Measurements from ENCODE around the gene FAM200B. TPM values are rescaled to one million over a fixed set of nuclear protein-coding genes. Genes with fewer than 3 reads are reported as not detected.

FAM200B gene
- total RNA-seq, 2 donors from 2014 or later = 15.6 to 20.8 TPM

- Histone ChIP-seq H3K4me1 (peaks cover 18% of the 10 kb centered on the region), H3K9me3 (no peaks in the 10 kb centered on the region), H3K27me3 (no peaks in the 10 kb centered on the region), H3K4me3 (peak overlapping the region; percentile 56 to 75), H3K27ac (peak overlapping the region; percentile 88 to 96 (median 93)), H3K36me3 (replicated peaks in 1 of 2; ENCODE audit: insufficient read depth in 1 of 2, low read depth in 2 of 2) (peaks cover 0 to 3% of the 10 kb centered on the region in 2 donors)
- TF ChIP-seq, protein P1, sequence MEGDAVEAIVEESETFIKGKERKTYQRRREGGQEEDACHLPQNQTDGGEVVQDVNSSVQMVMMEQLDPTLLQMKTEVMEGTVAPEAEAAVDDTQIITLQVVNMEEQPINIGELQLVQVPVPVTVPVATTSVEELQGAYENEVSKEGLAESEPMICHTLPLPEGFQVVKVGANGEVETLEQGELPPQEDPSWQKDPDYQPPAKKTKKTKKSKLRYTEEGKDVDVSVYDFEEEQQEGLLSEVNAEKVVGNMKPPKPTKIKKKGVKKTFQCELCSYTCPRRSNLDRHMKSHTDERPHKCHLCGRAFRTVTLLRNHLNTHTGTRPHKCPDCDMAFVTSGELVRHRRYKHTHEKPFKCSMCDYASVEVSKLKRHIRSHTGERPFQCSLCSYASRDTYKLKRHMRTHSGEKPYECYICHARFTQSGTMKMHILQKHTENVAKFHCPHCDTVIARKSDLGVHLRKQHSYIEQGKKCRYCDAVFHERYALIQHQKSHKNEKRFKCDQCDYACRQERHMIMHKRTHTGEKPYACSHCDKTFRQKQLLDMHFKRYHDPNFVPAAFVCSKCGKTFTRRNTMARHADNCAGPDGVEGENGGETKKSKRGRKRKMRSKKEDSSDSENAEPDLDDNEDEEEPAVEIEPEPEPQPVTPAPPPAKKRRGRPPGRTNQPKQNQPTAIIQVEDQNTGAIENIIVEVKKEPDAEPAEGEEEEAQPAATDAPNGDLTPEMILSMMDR (IDR thresholded peaks at IDR 0.05) = no peak
- TF ChIP-seq POLR2A (IDR thresholded peaks at IDR 0.05) = no peak
- 33 to 46% methylated on average over 6 of the region's 6 CpGs for WGBS, 2 donors
- DNase-seq (no peak), ATAC-seq (no peak)
- intact Hi-C loops (cut with DNase I) = no loop called here
Measured at GRCh38 chr4:15682242-15683142, 865 bp downstream of the FAM200B start.

GRCh38 chr4:15683143-15683495, 1.5 kb downstream of the FAM200B start:
- WGBS, 2 donors = 80 to 88% methylated on average over 2 of the region's 2 CpGs
- H3K9me3 ChIP-seq = no peaks in the 10 kb centered on the region
- H3K4me1 ChIP-seq = peaks cover 14% of the 10 kb centered on the region
- no peak for ATAC-seq
- H3K27me3 ChIP-seq = no peaks in the 10 kb centered on the region
- H3K27ac ChIP-seq = no peak overlapping the region
- H3K36me3 ChIP-seq (replicated peaks in 1 of 2; ENCODE audit: insufficient read depth in 1 of 2, low read depth in 2 of 2) = peaks cover 0 to 3% of the 10 kb centered on the region in 2 donors
- intact Hi-C loops (cut with DNase I) = no loop called here
- TF ChIP-seq, protein P1 (IDR thresholded peaks at IDR 0.05) = no peak
- TF ChIP-seq POLR2A (IDR thresholded peaks at IDR 0.05) = no peak
- DNase-seq = no peak
- H3K4me3 ChIP-seq = no peak overlapping the region

DNA sequence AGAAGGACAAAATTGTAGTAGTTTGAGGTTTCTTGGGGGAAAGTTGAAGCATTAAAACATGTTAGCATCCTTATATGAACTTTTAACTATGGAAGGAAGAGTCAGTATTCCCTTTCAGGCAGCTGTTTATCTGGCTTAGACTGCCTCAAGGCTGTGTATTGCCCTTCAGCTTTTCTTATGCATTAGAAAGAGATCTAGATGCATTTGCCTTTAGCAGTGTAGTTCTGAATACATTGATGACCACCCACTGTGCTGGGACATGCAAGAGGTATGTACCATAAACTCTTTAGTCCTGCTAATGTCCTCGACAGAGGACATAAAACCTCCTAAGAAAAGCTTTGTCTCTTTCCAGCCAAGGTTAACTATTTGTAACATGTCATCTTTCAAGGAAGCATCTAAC, 2.9 kb downstream of the FAM200B start:
- H3K27me3 ChIP-seq = no peaks in the 10 kb centered on the region
- ATAC-seq (no peak), DNase-seq (no peak)
- peaks cover 0 to 3% of the 10 kb centered on the region in 2 donors for H3K36me3 ChIP-seq (replicated peaks in 1 of 2; ENCODE audit: insufficient read depth in 1 of 2, low read depth in 2 of 2)
- TF ChIP-seq, protein P1 (IDR thresholded peaks at IDR 0.05) = no peak
- no peak for TF ChIP-seq POLR2A (IDR thresholded peaks at IDR 0.05)
- H3K27ac ChIP-seq = no peak overlapping the region
- H3K9me3 ChIP-seq = no peaks in the 10 kb centered on the region
- 85 to 88% methylated on average over 1 of the region's 1 CpG for WGBS, 2 donors
- no peak overlapping the region for H3K4me3 ChIP-seq
- peaks cover 14% of the 10 kb centered on the region for H3K4me1 ChIP-seq
- intact Hi-C loops (cut with DNase I) = no loop called here

DNA sequence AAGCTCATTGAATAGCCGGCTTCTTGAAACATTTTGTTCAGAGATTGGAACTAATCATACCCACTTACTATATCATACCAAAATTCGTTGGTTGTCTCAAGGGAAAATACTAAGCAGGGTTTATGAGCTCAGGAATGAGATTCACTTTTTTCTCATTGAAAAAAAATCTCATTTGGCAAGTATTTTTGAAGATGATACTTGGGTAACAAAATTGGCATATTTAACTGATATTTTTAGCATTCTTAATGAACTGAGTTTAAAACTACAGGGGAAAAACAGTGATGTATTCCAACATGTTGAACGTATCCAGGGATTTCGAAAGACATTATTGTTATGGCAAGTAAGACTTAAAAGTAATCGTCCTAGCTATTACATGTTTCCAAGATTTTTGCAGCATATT, 6.4 kb downstream of the FAM200B start:
- 84 to 86% methylated on average over 5 of the region's 5 CpGs for WGBS, 2 donors
- Histone ChIP-seq H3K4me1 (peaks cover 3% of the 10 kb centered on the region), H3K36me3 (replicated peaks in 1 of 2; ENCODE audit: insufficient read depth in 1 of 2, low read depth in 2 of 2) (peaks cover 0 to 3% of the 10 kb centered on the region in 2 donors), H3K27me3 (no peaks in the 10 kb centered on the region), H3K4me3 (no peak overlapping the region), H3K9me3 (no peaks in the 10 kb centered on the region), H3K27ac (no peak overlapping the region)
- ATAC-seq (no peak), DNase-seq (no peak)
- intact Hi-C loops (cut with DNase I) = no loop called here
- TF ChIP-seq, protein P1 (IDR thresholded peaks at IDR 0.05) = no peak
- TF ChIP-seq POLR2A (IDR thresholded peaks at IDR 0.05) = no peak
